ENCODE measurements around the gene ZBTB46. TPM values are rescaled to one million over a fixed set of nuclear protein-coding genes. Genes with fewer than 3 reads are reported as not detected.

The ZBTB46 gene
- polyA plus RNA-seq, 2 donors, result 0.68 to 1.0 TPM

DNA sequence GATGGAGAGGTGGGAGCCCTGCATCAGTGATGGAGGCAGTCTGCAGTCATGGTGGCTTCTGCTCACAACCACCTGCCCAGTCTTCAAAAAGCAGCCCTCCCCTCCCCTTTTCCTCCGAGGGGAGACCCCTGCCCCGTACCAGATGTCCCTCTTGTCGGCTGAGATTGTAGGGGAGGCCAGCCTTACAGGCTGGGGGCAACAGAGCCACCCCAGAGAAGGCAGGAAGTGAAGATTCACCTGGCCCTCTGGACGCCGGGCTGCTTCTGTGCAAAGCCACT, 130.1 kb downstream of the ZBTB46 start:
- peaks cover 6 to 18% of the 10 kb centered on the region in 2 donors for H3K36me3 ChIP-seq (ENCODE audit: control insufficient read depth in 2 of 2, insufficient read depth in 2 of 2, low read length in 1 of 2)
- 80 to 85% methylated on average over 4 to 5 of the region's 5 CpGs for WGBS, 2 donors
- no peaks in the 10 kb centered on the region for H3K27me3 ChIP-seq (ENCODE audit: control insufficient read depth in 1 of 2, insufficient read depth in 2 of 2, low read length in 2 of 2)
- no peaks in the 10 kb centered on the region for H3K9me3 ChIP-seq (ENCODE audit: control insufficient read depth in 2 of 2, insufficient read depth in 1 of 2, low read depth in 1 of 2, low read length in 1 of 2)
- H3K4me3 ChIP-seq (ENCODE audit: low read depth in 1 of 2, low read length in 2 of 2), result no peak overlapping the region
- no peak overlapping the region for H3K27ac ChIP-seq (ENCODE audit: low read depth in 2 of 2, low read length in 1 of 2)
- H3K4me1 ChIP-seq (ENCODE audit: control insufficient read depth in 2 of 2, insufficient read depth in 2 of 2, low read length in 1 of 2), result peaks cover 5 to 23% of the 10 kb centered on the region in 2 donors

DNA sequence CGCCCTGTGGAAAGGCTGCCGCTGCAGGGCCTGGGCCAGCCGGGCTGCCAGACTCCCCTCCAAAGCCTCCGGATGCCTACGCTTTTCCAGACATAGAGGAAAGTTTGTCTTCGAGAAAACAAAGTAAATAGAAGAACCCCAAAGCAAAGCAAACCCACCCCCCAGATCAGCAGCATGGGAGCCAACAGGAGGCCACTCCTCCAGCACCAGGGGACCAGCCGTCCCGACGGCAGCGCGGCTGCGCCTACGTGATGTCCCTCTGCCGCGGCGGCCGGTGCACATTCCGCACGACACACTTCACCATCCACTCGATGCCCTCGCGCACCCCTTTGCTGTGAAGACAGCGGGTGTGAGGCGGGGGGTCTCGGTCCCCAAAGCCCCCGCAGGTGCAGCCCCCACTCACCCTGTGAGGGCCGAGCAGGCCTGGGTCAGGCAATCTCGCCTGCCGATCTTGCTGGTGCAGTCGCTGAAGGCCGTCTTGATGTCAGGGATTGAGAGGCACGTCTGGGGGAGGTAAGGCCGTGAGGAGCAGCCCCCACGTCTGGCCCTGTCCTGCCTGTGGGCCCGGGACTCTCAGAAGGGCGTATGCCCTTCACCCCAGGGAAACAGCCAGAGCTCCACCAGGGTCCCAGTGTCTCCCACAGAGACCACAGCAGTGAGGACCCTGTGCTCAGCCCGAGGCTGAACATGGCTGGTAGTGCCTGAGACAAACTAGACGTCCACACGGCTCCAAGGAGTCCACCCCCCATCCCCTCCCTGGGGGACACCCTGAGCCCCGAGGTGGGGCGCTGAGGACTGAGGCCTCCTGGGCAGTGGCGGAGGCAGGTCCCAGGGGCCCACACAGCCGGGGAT, 130.6 kb downstream of the ZBTB46 start:
- Histone ChIP-seq H3K27me3 (ENCODE audit: control insufficient read depth in 1 of 2, insufficient read depth in 2 of 2, low read length in 2 of 2) (no peaks in the 10 kb centered on the region), H3K27ac (ENCODE audit: low read depth in 2 of 2, low read length in 1 of 2) (no peak overlapping the region), H3K36me3 (ENCODE audit: control insufficient read depth in 2 of 2, insufficient read depth in 2 of 2, low read length in 1 of 2) (peaks cover 6 to 15% of the 10 kb centered on the region in 2 donors), H3K4me1 (ENCODE audit: control insufficient read depth in 2 of 2, insufficient read depth in 2 of 2, low read length in 1 of 2) (peaks cover 9 to 26% of the 10 kb centered on the region in 2 donors), H3K9me3 (ENCODE audit: control insufficient read depth in 2 of 2, insufficient read depth in 1 of 2, low read depth in 1 of 2, low read length in 1 of 2) (no peaks in the 10 kb centered on the region), H3K4me3 (ENCODE audit: low read depth in 1 of 2, low read length in 2 of 2) (no peak overlapping the region)
- WGBS, 2 donors, result 87% methylated on average over 43 of the region's 43 CpGs

DNA sequence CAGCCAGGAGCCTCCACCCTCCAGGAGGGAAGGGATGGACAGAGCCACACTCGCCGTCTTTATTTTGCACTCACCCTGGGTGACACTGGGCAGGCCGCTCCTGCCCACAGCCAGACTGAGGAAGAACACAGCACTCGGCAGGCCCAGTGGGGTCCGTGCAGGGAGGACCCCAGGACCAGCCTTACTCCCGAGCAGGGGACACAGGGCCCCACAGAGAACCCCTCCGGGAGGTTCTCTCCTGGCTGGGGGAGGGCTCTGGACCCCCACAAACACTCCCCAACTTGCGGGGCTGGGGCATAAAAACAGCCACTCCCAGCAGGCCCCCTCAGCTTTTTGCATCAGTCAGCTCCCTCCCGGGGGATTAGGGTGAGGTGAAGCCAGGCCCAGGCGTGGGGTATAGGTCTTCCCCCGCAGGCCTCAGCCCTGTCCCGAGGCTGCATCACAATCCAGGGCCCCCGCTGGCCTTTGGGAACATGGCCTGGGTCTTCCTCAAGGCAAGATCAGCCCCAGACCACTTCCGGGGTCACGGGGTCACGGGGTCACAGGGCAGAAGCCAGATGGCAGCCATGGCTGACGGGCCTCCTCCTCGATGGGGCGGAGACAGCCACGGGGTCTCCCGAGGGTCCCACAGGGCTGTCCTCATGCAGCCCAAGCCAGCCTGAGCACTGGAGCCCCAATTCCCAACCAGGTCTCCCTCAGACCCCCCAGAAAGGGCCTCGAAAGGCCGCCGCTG, 131.4 kb downstream of the ZBTB46 start:
- Histone ChIP-seq H3K4me1 (ENCODE audit: control insufficient read depth in 2 of 2, insufficient read depth in 2 of 2, low read length in 1 of 2) (peaks cover 11 to 30% of the 10 kb centered on the region in 2 donors), H3K27me3 (ENCODE audit: control insufficient read depth in 1 of 2, insufficient read depth in 2 of 2, low read length in 2 of 2) (no peaks in the 10 kb centered on the region), H3K36me3 (ENCODE audit: control insufficient read depth in 2 of 2, insufficient read depth in 2 of 2, low read length in 1 of 2) (peaks cover 2 to 9% of the 10 kb centered on the region in 2 donors), H3K4me3 (ENCODE audit: low read depth in 1 of 2, low read length in 2 of 2) (no peak overlapping the region), H3K27ac (ENCODE audit: low read depth in 2 of 2, low read length in 1 of 2) (peak overlapping the region; percentile 41 to 69), H3K9me3 (ENCODE audit: control insufficient read depth in 2 of 2, insufficient read depth in 1 of 2, low read depth in 1 of 2, low read length in 1 of 2) (no peaks in the 10 kb centered on the region)
- WGBS, 2 donors, result 72 to 78% methylated on average over 23 to 24 of the region's 24 CpGs

DNA sequence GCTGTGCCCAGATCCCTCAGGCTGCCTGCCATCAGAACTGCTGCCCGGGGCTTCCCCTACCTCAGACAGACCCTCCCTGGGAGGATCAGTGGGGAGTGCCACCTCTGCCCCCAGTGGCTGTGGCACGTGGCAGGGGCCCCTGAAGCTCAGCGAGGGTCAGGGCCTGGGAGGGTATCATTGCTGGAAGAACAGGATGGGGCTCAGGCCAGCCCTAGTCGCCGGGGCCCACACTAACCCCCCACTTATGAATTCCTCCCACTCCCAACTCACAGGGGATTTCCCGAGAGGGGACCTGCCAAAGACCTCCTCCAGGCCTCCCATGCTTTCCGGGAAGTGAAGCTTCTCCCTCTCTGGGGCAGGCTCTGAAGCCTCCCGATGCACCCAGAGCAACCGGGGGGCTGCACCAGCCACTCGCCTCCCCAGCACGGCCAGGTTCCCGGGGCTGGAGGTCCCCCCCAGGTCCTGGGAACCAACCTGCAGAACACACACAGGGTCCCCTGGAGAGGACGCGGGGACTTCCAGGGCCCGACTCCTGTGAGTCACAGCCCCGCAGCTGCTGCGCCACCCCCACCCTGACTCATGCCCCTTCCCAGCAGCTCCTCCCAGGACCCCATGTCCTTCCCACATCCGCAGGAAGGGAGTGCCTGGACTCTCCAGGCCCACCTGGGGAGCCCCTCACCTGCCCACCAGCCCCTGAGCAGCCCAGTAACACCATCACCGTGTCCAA, 132.2 kb downstream of the ZBTB46 start:
- no peak overlapping the region for H3K4me3 ChIP-seq (ENCODE audit: low read depth in 1 of 2, low read length in 2 of 2)
- peak overlapping the region; percentile 41 to 69 for H3K27ac ChIP-seq (ENCODE audit: low read depth in 2 of 2, low read length in 1 of 2)
- peaks cover 0 to 5% of the 10 kb centered on the region in 2 donors for H3K36me3 ChIP-seq (ENCODE audit: control insufficient read depth in 2 of 2, insufficient read depth in 2 of 2, low read length in 1 of 2)
- WGBS, 2 donors, result 13 to 34% methylated on average over 19 of the region's 19 CpGs
- H3K27me3 ChIP-seq (ENCODE audit: control insufficient read depth in 1 of 2, insufficient read depth in 2 of 2, low read length in 2 of 2), result no peaks in the 10 kb centered on the region
- peaks cover 11 to 30% of the 10 kb centered on the region in 2 donors for H3K4me1 ChIP-seq (ENCODE audit: control insufficient read depth in 2 of 2, insufficient read depth in 2 of 2, low read length in 1 of 2)
- H3K9me3 ChIP-seq (ENCODE audit: control insufficient read depth in 2 of 2, insufficient read depth in 1 of 2, low read depth in 1 of 2, low read length in 1 of 2), result no peaks in the 10 kb centered on the region

DNA sequence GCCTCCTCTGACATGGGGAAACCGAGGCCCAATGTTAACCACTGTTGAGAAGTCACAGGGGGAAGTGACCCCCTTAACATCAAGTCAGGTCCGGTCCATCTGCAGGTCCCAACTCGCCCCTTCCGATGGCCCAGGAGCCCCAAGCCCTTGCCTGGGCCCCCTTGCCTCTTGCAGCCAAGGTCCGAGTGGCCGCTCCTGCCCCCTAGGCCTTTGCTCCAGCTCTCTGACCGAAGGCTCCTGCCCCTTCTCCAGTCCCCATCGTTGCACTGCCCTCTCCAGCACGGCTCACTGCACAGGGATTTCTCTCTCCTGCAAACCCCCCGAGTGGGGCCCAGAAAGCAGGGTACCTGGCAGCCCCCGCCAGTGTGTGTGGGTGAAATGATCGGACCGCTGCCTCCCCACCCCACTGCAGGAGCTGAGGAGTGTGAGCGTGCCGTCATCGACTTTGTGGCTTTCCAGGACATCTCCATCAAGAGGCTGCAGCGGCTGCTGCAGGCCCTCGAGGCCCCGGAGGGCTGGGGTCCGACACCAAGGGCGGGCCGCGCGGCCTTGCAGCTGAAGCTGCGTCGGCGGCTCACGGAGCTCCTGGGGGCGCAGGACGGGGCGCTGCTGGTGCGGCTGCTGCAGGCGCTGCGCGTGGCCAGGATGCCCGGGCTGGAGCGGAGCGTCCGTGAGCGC, 133.1 kb downstream of the ZBTB46 start:
- 61 to 73% methylated on average over 37 to 40 of the region's 40 CpGs for WGBS, 2 donors
- Histone ChIP-seq H3K4me1 (ENCODE audit: control insufficient read depth in 2 of 2, insufficient read depth in 2 of 2, low read length in 1 of 2) (peaks cover 11 to 30% of the 10 kb centered on the region in 2 donors), H3K27me3 (ENCODE audit: control insufficient read depth in 1 of 2, insufficient read depth in 2 of 2, low read length in 2 of 2) (no peaks in the 10 kb centered on the region), H3K4me3 (ENCODE audit: low read depth in 1 of 2, low read length in 2 of 2) (no peak overlapping the region), H3K36me3 (ENCODE audit: control insufficient read depth in 2 of 2, insufficient read depth in 2 of 2, low read length in 1 of 2) (peaks cover 0 to 3% of the 10 kb centered on the region in 2 donors), H3K27ac (ENCODE audit: low read depth in 2 of 2, low read length in 1 of 2) (no peak overlapping the region), H3K9me3 (ENCODE audit: control insufficient read depth in 2 of 2, insufficient read depth in 1 of 2, low read depth in 1 of 2, low read length in 1 of 2) (no peaks in the 10 kb centered on the region)

DNA sequence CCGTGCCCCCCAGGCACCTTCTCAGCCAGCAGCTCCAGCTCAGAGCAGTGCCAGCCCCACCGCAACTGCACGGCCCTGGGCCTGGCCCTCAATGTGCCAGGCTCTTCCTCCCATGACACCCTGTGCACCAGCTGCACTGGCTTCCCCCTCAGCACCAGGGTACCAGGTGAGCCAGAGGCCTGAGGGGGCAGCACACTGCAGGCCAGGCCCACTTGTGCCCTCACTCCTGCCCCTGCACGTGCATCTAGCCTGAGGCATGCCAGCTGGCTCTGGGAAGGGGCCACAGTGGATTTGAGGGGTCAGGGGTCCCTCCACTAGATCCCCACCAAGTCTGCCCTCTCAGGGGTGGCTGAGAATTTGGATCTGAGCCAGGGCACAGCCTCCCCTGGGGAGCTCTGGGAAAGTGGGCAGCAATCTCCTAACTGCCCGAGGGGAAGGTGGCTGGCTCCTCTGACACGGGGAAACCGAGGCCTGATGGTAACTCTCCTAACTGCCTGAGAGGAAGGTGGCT, 133.7 kb downstream of the ZBTB46 start:
- H3K27me3 ChIP-seq (ENCODE audit: control insufficient read depth in 1 of 2, insufficient read depth in 2 of 2, low read length in 2 of 2), result no peaks in the 10 kb centered on the region
- peaks cover 13 to 30% of the 10 kb centered on the region in 2 donors for H3K4me1 ChIP-seq (ENCODE audit: control insufficient read depth in 2 of 2, insufficient read depth in 2 of 2, low read length in 1 of 2)
- H3K9me3 ChIP-seq (ENCODE audit: control insufficient read depth in 2 of 2, insufficient read depth in 1 of 2, low read depth in 1 of 2, low read length in 1 of 2), result no peaks in the 10 kb centered on the region
- peaks cover 0 to 3% of the 10 kb centered on the region in 2 donors for H3K36me3 ChIP-seq (ENCODE audit: control insufficient read depth in 2 of 2, insufficient read depth in 2 of 2, low read length in 1 of 2)
- no peak overlapping the region for H3K27ac ChIP-seq (ENCODE audit: low read depth in 2 of 2, low read length in 1 of 2)
- 34 to 54% methylated on average over 6 to 7 of the region's 7 CpGs for WGBS, 2 donors
- H3K4me3 ChIP-seq (ENCODE audit: low read depth in 1 of 2, low read length in 2 of 2), result peak overlapping the region; percentile 7 to 31

DNA sequence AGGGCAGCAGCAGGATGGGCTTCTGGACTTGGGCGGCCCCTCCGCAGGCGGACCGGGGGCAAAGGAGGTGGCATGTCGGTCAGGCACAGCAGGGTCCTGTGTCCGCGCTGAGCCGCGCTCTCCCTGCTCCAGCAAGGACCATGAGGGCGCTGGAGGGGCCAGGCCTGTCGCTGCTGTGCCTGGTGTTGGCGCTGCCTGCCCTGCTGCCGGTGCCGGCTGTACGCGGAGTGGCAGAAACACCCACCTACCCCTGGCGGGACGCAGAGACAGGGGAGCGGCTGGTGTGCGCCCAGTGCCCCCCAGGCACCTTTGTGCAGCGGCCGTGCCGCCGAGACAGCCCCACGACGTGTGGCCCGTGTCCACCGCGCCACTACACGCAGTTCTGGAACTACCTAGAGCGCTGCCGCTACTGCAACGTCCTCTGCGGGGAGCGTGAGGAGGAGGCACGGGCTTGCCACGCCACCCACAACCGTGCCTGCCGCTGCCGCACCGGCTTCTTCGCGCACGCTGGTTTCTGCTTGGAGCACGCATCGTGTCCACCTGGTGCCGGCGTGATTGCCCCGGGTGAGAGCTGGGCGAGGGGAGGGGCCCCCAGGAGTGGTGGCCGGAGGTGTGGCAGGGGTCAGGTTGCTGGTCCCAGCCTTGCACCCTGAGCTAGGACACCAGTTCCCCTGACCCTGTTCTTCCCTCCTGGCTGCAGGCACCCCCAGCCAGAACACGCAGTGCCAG, 134.3 kb downstream of the ZBTB46 start, which contains the start of gene TNFRSF6B:
TNFRSF6B (plus strand) TSS at position 25 of the 729 bp plus-strand sequence; CDS start at position 141, 116 bp downstream.
- WGBS, 2 donors, result 11 to 15% methylated on average over 45 to 52 of the region's 52 CpGs
- H3K4me3 ChIP-seq (ENCODE audit: low read depth in 1 of 2, low read length in 2 of 2), result peak within 1 kb of the TSS; percentile 7 to 31
- H3K27ac ChIP-seq (ENCODE audit: low read depth in 2 of 2, low read length in 1 of 2), result peak within 1 kb of the TSS; percentile 8 to 43
- H3K27me3 ChIP-seq (ENCODE audit: control insufficient read depth in 1 of 2, insufficient read depth in 2 of 2, low read length in 2 of 2), result no peaks in the 10 kb centered on the region
- H3K36me3 ChIP-seq (ENCODE audit: control insufficient read depth in 2 of 2, insufficient read depth in 2 of 2, low read length in 1 of 2), result peaks cover 0 to 3% of the 10 kb centered on the region in 2 donors
- H3K9me3 ChIP-seq (ENCODE audit: control insufficient read depth in 2 of 2, insufficient read depth in 1 of 2, low read depth in 1 of 2, low read length in 1 of 2), result no peaks in the 10 kb centered on the region
- peaks cover 13 to 33% of the 10 kb centered on the region in 2 donors for H3K4me1 ChIP-seq (ENCODE audit: control insufficient read depth in 2 of 2, insufficient read depth in 2 of 2, low read length in 1 of 2)

DNA sequence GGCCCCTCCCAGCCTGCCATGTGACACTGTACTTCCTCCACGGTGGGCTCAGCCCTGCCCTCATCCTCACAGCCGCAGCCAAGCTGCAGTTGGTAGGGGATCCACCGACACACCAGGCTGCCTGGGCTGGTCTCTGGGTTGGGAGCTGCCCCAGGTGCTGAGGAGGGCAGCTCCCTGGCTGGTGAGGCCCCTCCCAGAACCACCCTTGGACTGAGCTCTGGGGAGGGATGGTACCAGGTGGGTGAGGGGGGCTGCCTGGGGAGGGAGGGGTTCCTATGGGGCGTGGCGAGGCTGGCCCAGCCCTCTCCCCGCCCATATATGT, 134.8 kb downstream of the ZBTB46 start:
- WGBS, 2 donors, result 11 to 23% methylated on average over 6 of the region's 6 CpGs
- Histone ChIP-seq H3K27ac (ENCODE audit: low read depth in 2 of 2, low read length in 1 of 2) (peak overlapping the region in 1 of 2 donors; percentile 8), H3K4me3 (ENCODE audit: low read depth in 1 of 2, low read length in 2 of 2) (no peak overlapping the region)

More for the DNA sequence above, 134.8 kb downstream of the ZBTB46 start:
- no peaks in the 10 kb centered on the region for H3K27me3 ChIP-seq (ENCODE audit: control insufficient read depth in 1 of 2, insufficient read depth in 2 of 2, low read length in 2 of 2)
- H3K4me1 ChIP-seq (ENCODE audit: control insufficient read depth in 2 of 2, insufficient read depth in 2 of 2, low read length in 1 of 2), result peaks cover 13 to 36% of the 10 kb centered on the region in 2 donors
- H3K36me3 ChIP-seq (ENCODE audit: control insufficient read depth in 2 of 2, insufficient read depth in 2 of 2, low read length in 1 of 2), result peaks cover 0 to 3% of the 10 kb centered on the region in 2 donors
- no peaks in the 10 kb centered on the region for H3K9me3 ChIP-seq (ENCODE audit: control insufficient read depth in 2 of 2, insufficient read depth in 1 of 2, low read depth in 1 of 2, low read length in 1 of 2)
